CD14-positive monocyte (primary cell): ENCODE data around the gene SMIM24. TPM values are rescaled to one million over a fixed set of nuclear protein-coding genes. Genes with fewer than 3 reads are reported as not detected.

Experiments
- DNase-seq, 3 donors: peaks; one replicate each; pipeline ENCODE4 v3.0.0-alpha.2; 2011 to 2022
- H2AFZ ChIP-seq: 2 replicates; pipeline ENCODE4 v1.6.0; 2012; ENCODE audit warnings: mild to moderate bottlenecking, low read depth, low read length, inconsistent platforms; ENCODE audit not compliant: insufficient read depth, poor library complexity, severe bottlenecking
- H3K27ac ChIP-seq, 2 donors: 1 replicate in 1 of 2; 2 replicates in 1 of 2; pipeline ENCODE4 v1.5.1; 2012 to 2013; ENCODE audit warnings: low read length in 2 of 2, control low read depth in 1 of 2, inconsistent platforms in 1 of 2, low read depth in 1 of 2, mild to moderate bottlenecking in 1 of 2
- H3K27me3 ChIP-seq, 2 donors: one replicate each; pipeline versions ENCODE4 v1.6.0 to v1.6.1; 2011 to 2013; ENCODE audit warnings: low read length in 2 of 2; ENCODE audit not compliant: control insufficient read depth in 2 of 2, insufficient read depth in 2 of 2
- H3K36me3 ChIP-seq, 2 donors: replicated peaks in 1 of 2; 1 replicate in 1 of 2; 2 replicates in 1 of 2; pipeline versions ENCODE4 v1.5.1 to v1.6.1; 2012 to 2013; ENCODE audit warnings: low read length in 2 of 2, control low read depth in 1 of 2, inconsistent platforms in 1 of 2, mild to moderate bottlenecking in 1 of 2; ENCODE audit not compliant: insufficient read depth in 2 of 2, control insufficient read depth in 1 of 2
- H3K4me1 ChIP-seq, 2 donors: 1 replicate in 1 of 2; 2 replicates in 1 of 2; pipeline versions ENCODE4 v1.5.1 to v1.6.1; 2012 to 2013; ENCODE audit warnings: low read length in 2 of 2, control low read depth in 1 of 2, inconsistent platforms in 1 of 2, mild to moderate bottlenecking in 1 of 2, moderate library complexity in 1 of 2; ENCODE audit not compliant: insufficient read depth in 2 of 2, control insufficient read depth in 1 of 2
- H3K4me2 ChIP-seq: replicated peaks from 2 replicates; pipeline ENCODE3; 2012; ENCODE audit warnings: low read length, moderate library complexity, mild to moderate bottlenecking; ENCODE audit not compliant: poor library complexity, severe bottlenecking; ENCODE audit errors: extremely low read depth
- H3K4me3 ChIP-seq, 3 experiments: fragments of 200-600 bp in 1 of 3; sonication (generic) in 1 of 3; replicated peaks in 1 of 3; 1 replicate in 2 of 3; 2 replicates in 1 of 3; pipeline ENCODE4 v1.5.1; 2011 to 2013; ENCODE audit warnings: low read length in 3 of 3, mild to moderate bottlenecking in 3 of 3, control low read depth in 2 of 3, low read depth in 2 of 3, inconsistent platforms in 1 of 3, moderate library complexity in 1 of 3
- H3K79me2 ChIP-seq: 2 replicates; pipeline ENCODE4 v1.6.0; 2012; ENCODE audit warnings: mild to moderate bottlenecking, control low read depth, inconsistent platforms, low read length, moderate library complexity; ENCODE audit not compliant: insufficient read depth
- H3K9ac ChIP-seq: 2 replicates; pipeline ENCODE4 v1.6.0; 2017; ENCODE audit warnings: low read length, mild to moderate bottlenecking; ENCODE audit not compliant: insufficient read depth, poor library complexity, severe bottlenecking
- H3K9me3 ChIP-seq, 2 donors: replicated peaks in 1 of 2; 1 replicate in 1 of 2; 2 replicates in 1 of 2; pipeline versions ENCODE4 v1.5.1 to v1.6.1; 2012 to 2013; ENCODE audit warnings: low read length in 2 of 2, control low read depth in 1 of 2; ENCODE audit not compliant: control insufficient read depth in 1 of 2, insufficient read depth in 1 of 2
- H4K20me1 ChIP-seq: 2 replicates; pipeline ENCODE4 v1.6.0; 2012; ENCODE audit warnings: mild to moderate bottlenecking, low read length, control low read depth, moderate library complexity; ENCODE audit not compliant: insufficient read depth
- H3K27ac Mint-ChIP-seq, 7 donors: one replicate each; pipeline ENCODE4 v1.8.0; 2020; ENCODE audit warnings: mild to moderate bottlenecking in 7 of 7, mixed read lengths in 7 of 7, moderate library complexity in 6 of 7, inconsistent platforms in 2 of 7
- H3K27me3 Mint-ChIP-seq, 3 donors: one replicate each; pipeline ENCODE4 v1.8.0; 2021 to 2022; ENCODE audit warnings: low read depth in 3 of 3, mild to moderate bottlenecking in 3 of 3, mixed read lengths in 3 of 3, moderate library complexity in 3 of 3, inconsistent platforms in 1 of 3
- H3K36me3 Mint-ChIP-seq, 2 donors: one replicate each; pipeline ENCODE4 v1.8.0; 2020; ENCODE audit warnings: mixed read lengths in 2 of 2, inconsistent platforms in 1 of 2, mild to moderate bottlenecking in 1 of 2
- H3K4me1 Mint-ChIP-seq: one replicate; pipeline ENCODE4 v1.8.0; 2020; ENCODE audit warnings: mild to moderate bottlenecking, mixed read lengths
- H3K4me3 Mint-ChIP-seq, 2 donors: one replicate each; pipeline ENCODE4 v1.8.0; 2020; ENCODE audit warnings: mild to moderate bottlenecking in 2 of 2, mixed read lengths in 2 of 2, moderate library complexity in 1 of 2
- H3K9me3 Mint-ChIP-seq, 7 donors: one replicate each; pipeline ENCODE4 v1.8.0; 2020 to 2022; ENCODE audit warnings: mixed read lengths in 7 of 7, mild to moderate bottlenecking in 6 of 7, moderate library complexity in 6 of 7, inconsistent platforms in 2 of 7
- WGBS: methylation state at CpG from one replicate; pipeline ENCODE4 v1.1.5; 2013; ENCODE audit warnings: missing lambda C conversion rate; ENCODE audit not compliant: insufficient coverage; 5-methylcytosine and 5-hydroxymethylcytosine counted together
- intact Hi-C, 2 donors: fragments of 100-400 bp; cut with micrococcal nuclease; formaldehyde crosslinking; loops; one replicate each; pipeline versions ENCODE4 v1.15.0 to v1.15.1; 2023
- polyA plus RNA-seq, 3 donors: library from polyadenylated mRNA; depleted of rRNA in 1 of 3; unstranded in 2 of 3; stranded (reverse) in 1 of 3; fragments of 300-500 nt in 2 of 3; fragments of >200 nt in 1 of 3; fragmentation: Illumina TruSeq in 2 of 3; gene quantifications; 1 replicate in 2 of 3; 2 replicates in 1 of 3; pipeline ENCODE4 v1.2.3, GENCODE V29; 2012 to 2021
- TF ChIP-seq, protein P1 (sequence below): fragments of 200-600 bp; IDR thresholded peaks from one replicate; pipeline ENCODE4 v1.8.0; 2022; ENCODE audit warnings: antibody characterized with exemption, mild to moderate bottlenecking

SMIM24 gene
- polyA plus RNA-seq, 3 donors, result 0.30 TPM; not detected in 2

DNA sequence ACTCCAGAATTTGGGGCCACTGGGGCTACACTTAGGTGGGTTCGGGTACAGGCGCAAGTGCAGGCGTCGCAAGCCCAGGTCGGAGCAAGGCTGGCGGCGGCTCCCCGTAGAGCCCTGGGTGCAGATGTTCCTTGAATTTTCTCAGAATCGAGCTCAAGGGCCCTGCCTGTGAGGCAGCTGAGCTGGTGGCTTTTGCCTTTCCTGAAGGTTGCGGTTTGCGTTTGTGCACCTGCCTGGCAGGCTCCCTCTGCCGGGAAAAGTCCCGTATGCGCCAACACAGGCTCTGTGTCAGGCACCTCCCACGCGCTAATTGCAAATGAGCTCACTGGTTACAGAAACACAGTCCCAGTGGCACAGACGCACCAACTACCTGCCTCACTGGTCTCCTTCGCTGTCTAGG, 14.2 kb upstream of the SMIM24 start:
- 94% methylated on average over 18 of the region's 18 CpGs for WGBS
- H3K9me3 Mint-ChIP-seq, result peaks cover 0 to 2% (median 0%) of the 10 kb centered on the region in 7 donors
- Histone ChIP-seq H3K9ac (no peak overlapping the region), H3K36me3 (peaks cover 36 to 65% of the 10 kb centered on the region in 2 donors), H3K4me1 (peaks cover 0 to 4% of the 10 kb centered on the region in 2 donors), H4K20me1 (no peaks in the 10 kb centered on the region), H3K27me3 (no peaks in the 10 kb centered on the region), H3K9me3 (no peaks in the 10 kb centered on the region), H3K27ac (no peak overlapping the region), H3K4me2 (no peak overlapping the region), H3K4me3 (no peak overlapping the region), H2AFZ (no peak overlapping the region), H3K79me2 (peaks cover 16% of the 10 kb centered on the region)
- H3K4me1 Mint-ChIP-seq, result peaks cover 3% of the 10 kb centered on the region
- H3K4me3 Mint-ChIP-seq, result no peak overlapping the region
- no peak for DNase-seq
- intact Hi-C loops, result no loop called here
- TF ChIP-seq, protein P1, sequence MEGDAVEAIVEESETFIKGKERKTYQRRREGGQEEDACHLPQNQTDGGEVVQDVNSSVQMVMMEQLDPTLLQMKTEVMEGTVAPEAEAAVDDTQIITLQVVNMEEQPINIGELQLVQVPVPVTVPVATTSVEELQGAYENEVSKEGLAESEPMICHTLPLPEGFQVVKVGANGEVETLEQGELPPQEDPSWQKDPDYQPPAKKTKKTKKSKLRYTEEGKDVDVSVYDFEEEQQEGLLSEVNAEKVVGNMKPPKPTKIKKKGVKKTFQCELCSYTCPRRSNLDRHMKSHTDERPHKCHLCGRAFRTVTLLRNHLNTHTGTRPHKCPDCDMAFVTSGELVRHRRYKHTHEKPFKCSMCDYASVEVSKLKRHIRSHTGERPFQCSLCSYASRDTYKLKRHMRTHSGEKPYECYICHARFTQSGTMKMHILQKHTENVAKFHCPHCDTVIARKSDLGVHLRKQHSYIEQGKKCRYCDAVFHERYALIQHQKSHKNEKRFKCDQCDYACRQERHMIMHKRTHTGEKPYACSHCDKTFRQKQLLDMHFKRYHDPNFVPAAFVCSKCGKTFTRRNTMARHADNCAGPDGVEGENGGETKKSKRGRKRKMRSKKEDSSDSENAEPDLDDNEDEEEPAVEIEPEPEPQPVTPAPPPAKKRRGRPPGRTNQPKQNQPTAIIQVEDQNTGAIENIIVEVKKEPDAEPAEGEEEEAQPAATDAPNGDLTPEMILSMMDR, result no peak
- H3K27ac Mint-ChIP-seq, result no peak overlapping the region
- H3K27me3 Mint-ChIP-seq, result peaks cover 1 to 3% (median 2%) of the 10 kb centered on the region in 3 donors
- peaks cover 39 to 60% of the 10 kb centered on the region in 2 donors for H3K36me3 Mint-ChIP-seq

DNA sequence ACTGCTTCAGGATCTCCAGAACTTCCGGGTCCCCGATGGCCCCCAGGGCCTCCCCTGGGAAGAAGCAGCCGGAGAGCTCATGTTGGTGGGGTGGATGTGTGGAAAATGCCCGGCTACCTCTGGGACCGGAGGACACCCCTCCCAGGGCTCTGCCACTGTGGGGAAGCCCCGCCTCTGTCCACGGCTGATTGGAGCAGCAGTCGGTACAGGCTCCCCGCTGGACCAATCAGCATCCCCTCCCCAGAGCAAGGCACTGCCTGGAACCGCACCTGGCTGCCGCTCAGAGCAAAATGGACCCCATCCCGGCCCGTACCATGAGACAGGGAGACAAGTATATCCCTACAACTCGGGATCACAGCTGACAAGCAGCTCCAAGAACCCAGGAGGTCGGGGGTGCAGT, 13.7 kb upstream of the SMIM24 start:
- Histone ChIP-seq H3K9me3 (no peaks in the 10 kb centered on the region), H3K27me3 (no peaks in the 10 kb centered on the region), H3K4me2 (no peak overlapping the region), H3K79me2 (peaks cover 11% of the 10 kb centered on the region), H3K4me1 (no peaks in the 10 kb centered on the region), H3K36me3 (peaks cover 36 to 65% of the 10 kb centered on the region in 2 donors), H3K9ac (no peak overlapping the region), H3K4me3 (no peak overlapping the region), H2AFZ (no peak overlapping the region), H3K27ac (no peak overlapping the region), H4K20me1 (no peaks in the 10 kb centered on the region)
- intact Hi-C loops, result no loop called here
- TF ChIP-seq, protein P1, result no peak
- Mint-ChIP-seq H3K27me3 (peaks cover 1 to 3% (median 2%) of the 10 kb centered on the region in 3 donors), H3K36me3 (peaks cover 39 to 60% of the 10 kb centered on the region in 2 donors), H3K27ac (no peak overlapping the region), H3K9me3 (peaks cover 0 to 2% (median 0%) of the 10 kb centered on the region in 7 donors), H3K4me1 (peaks cover 1% of the 10 kb centered on the region), H3K4me3 (no peak overlapping the region)
- DNase-seq, result no peak
- 97% methylated on average over 14 of the region's 15 CpGs for WGBS
